ENCODE measurements around the gene RASSF8.

DNA sequence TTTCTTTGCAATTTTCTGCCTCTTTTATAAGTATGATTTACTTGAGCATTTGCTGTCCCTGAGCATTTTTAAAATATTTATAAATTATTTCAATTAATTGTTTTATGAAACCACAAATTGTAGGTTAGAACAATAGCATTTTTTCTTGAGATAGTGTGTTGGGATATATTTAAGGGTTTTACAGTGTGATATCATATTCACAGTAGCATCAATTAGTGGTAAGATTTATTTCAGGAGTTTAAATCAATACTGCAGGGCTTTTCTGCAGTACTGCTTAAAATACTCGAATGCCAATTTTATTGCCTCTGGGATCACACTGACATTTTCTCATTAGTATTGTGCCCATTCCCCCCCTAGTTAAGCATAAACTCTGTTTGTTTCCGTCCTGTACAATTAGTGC is 84.2 kb downstream of the RASSF8 start:
- TF ChIP-seq, protein P1, sequence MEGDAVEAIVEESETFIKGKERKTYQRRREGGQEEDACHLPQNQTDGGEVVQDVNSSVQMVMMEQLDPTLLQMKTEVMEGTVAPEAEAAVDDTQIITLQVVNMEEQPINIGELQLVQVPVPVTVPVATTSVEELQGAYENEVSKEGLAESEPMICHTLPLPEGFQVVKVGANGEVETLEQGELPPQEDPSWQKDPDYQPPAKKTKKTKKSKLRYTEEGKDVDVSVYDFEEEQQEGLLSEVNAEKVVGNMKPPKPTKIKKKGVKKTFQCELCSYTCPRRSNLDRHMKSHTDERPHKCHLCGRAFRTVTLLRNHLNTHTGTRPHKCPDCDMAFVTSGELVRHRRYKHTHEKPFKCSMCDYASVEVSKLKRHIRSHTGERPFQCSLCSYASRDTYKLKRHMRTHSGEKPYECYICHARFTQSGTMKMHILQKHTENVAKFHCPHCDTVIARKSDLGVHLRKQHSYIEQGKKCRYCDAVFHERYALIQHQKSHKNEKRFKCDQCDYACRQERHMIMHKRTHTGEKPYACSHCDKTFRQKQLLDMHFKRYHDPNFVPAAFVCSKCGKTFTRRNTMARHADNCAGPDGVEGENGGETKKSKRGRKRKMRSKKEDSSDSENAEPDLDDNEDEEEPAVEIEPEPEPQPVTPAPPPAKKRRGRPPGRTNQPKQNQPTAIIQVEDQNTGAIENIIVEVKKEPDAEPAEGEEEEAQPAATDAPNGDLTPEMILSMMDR (conservative IDR thresholded peaks at IDR 0.05; ENCODE audit: low read length): no peak
- TF ChIP-seq EZH2phosphoT487 (IDR thresholded peaks at IDR 0.05; ENCODE audit: borderline replicate concordance): no peak

All from Loucy (cell line).